GM03348 (cell line): ENCODE results near the gene RIPPLY3.
"Not testable (repeated sequence)": the region's sequence is repeated elsewhere in the genome, so short reads cannot be mapped to it uniquely, and the experiment has no call there.

Source experiments
- DNase-seq: peaks from one replicate; pipeline ENCODE4 v3.0.0; 2012; ENCODE audit warnings: low spot score

The RIPPLY3 gene

GRCh38 chr21:36981049-36981391 is 25.5 kb upstream of the RIPPLY3 start:
- DNase-seq = no peak

- no peak for DNase-seq
Observed at GRCh38 chr21:36981977-36982700, 24.4 kb upstream of the RIPPLY3 start.

GRCh38 chr21:36985751-36986594 is 20.5 kb upstream of the RIPPLY3 start:
- DNase-seq = no peak

GRCh38 chr21:36987845-36988244 is 18.7 kb upstream of the RIPPLY3 start:
- DNase-seq = no peak

- DNase-seq = no peak
Observed at GRCh38 chr21:36988536-36988935, 18.0 kb upstream of the RIPPLY3 start.

GRCh38 chr21:36989199-36989698 is 17.3 kb upstream of the RIPPLY3 start:
- not testable (repeated sequence) for DNase-seq

- peak; percentile 100 for DNase-seq
Observed at GRCh38 chr21:36989699-36990507, 16.6 kb upstream of the RIPPLY3 start.

GRCh38 chr21:36990508-36991205 is 15.8 kb upstream of the RIPPLY3 start:
- no peak for DNase-seq

GRCh38 chr21:36992671-36993070 is 13.8 kb upstream of the RIPPLY3 start:
- no peak for DNase-seq

GRCh38 chr21:36994501-36995158 is 11.9 kb upstream of the RIPPLY3 start:
- DNase-seq = no peak

GRCh38 chr21:36995285-36995684 is 11.2 kb upstream of the RIPPLY3 start:
- not testable (repeated sequence) for DNase-seq

GRCh38 chr21:36999131-36999898 is 7.2 kb upstream of the RIPPLY3 start:
- no peak for DNase-seq

- DNase-seq = no peak
Observed at GRCh38 chr21:37000381-37000780, 6.1 kb upstream of the RIPPLY3 start.

- DNase-seq = peak; percentile 39
Observed at GRCh38 chr21:37001441-37001840, 5.1 kb upstream of the RIPPLY3 start.

GRCh38 chr21:37002851-37003250 is 3.7 kb upstream of the RIPPLY3 start:
- DNase-seq = not testable (repeated sequence)

- not testable (repeated sequence) for DNase-seq
Observed at GRCh38 chr21:37003917-37004316, 2.6 kb upstream of the RIPPLY3 start.

GRCh38 chr21:37005548-37006485 is 685 bp upstream of the RIPPLY3 start:
- DNase-seq = no peak

GRCh38 chr21:37008724-37009123 is 2.2 kb downstream of the RIPPLY3 start:
- DNase-seq = no peak

GRCh38 chr21:37009740-37010341 is 3.3 kb downstream of the RIPPLY3 start:
- DNase-seq = peak; percentile 88
